Mucosa of stomach (tissue), 1 donor: ENCODE measurements around the gene NOBOX.

Experiments
- H3K27me3 ChIP-seq: one replicate; pipeline ENCODE4 v1.7.0; 2013; ENCODE audit warnings: mild to moderate bottlenecking, low read length; ENCODE audit not compliant: control insufficient read depth, insufficient read depth
- H3K36me3 ChIP-seq: one replicate; pipeline ENCODE4 v1.7.0; 2013; ENCODE audit warnings: low read length; ENCODE audit not compliant: control insufficient read depth, insufficient read depth
- H3K4me1 ChIP-seq: one replicate; pipeline ENCODE4 v1.7.0; 2013; ENCODE audit warnings: mild to moderate bottlenecking, low read length; ENCODE audit not compliant: control insufficient read depth, insufficient read depth
- H3K4me3 ChIP-seq: one replicate; pipeline ENCODE4 v1.7.0; 2013; ENCODE audit warnings: low read length
- H3K9ac ChIP-seq: one replicate; pipeline ENCODE4 v1.7.0; 2013; ENCODE audit warnings: mild to moderate bottlenecking, low read length, moderate library complexity
- H3K9me3 ChIP-seq: one replicate; pipeline ENCODE4 v1.7.0; 2013; ENCODE audit warnings: mild to moderate bottlenecking, low read length, moderate library complexity; ENCODE audit not compliant: control insufficient read depth
- donor health status: Pancreatic carcinoma.

Gene NOBOX

DNA sequence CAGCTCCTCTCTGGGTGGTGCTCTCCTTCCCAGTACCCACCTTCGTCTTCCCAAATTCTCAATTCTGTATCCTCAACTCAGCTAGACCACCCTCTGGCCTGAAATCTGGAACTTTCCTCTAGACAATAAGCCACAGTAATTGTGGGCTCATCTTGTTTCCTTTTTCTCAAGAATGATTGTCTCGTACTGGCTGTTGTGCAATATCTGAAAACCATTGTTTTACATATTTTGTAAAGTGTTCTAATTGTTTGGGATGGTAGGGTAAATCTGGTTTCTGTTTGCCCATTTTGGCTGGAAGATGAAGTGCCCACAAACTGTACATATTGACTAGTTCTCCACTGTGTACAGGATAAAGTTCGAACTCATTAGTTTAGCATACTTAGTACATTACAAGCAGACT lies 11.3 kb upstream of the NOBOX start:
- Histone ChIP-seq H3K4me1 (no peaks in the 10 kb centered on the region), H3K27me3 (no peaks in the 10 kb centered on the region), H3K9ac (no peak overlapping the region), H3K9me3 (no peaks in the 10 kb centered on the region), H3K4me3 (no peak overlapping the region), H3K36me3 (no peaks in the 10 kb centered on the region)

DNA sequence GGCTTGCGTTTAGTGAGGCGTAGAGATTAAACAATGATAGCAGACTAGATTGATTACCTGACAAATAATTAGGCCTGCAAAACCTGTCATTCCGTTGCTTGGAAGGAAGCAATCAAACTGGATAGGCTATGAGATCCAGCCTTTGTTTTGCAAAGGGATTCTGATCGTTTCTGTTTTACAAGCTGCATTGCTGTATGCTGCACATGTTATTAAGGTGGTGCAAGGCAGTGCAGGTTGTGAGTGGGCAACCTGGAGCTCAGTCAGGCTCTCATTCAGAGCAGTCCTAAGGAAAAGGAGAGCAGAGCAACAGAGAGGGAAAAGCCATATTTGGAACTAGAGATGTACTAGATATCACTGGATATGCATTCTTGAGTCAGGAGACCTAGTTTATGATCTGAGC lies 6.9 kb upstream of the NOBOX start:
- no peaks in the 10 kb centered on the region for H3K4me1 ChIP-seq

DNA sequence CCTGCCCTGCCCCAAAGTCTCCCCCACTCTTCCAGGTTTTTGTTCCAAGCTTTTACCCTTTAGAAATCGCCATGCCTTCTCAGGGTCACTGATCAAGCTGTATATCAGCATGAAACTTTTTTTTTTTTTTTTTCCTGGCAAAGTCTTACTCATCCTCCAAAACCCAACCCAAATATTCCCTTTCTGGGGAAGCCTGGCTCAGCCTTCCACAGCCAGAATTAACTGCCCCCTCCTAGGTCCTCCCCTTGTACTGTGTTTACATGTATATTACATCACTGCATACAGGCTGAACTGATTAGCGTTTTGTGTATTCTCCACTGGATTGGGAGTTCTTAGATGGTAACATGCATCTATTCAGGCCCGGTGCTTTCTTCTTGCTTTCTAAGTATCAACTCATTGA lies 4.6 kb upstream of the NOBOX start:
- no peaks in the 10 kb centered on the region for H3K27me3 ChIP-seq
- no peaks in the 10 kb centered on the region for H3K4me1 ChIP-seq
- H3K9ac ChIP-seq, result no peak overlapping the region
- H3K4me3 ChIP-seq, result no peak overlapping the region
- H3K9me3 ChIP-seq, result no peaks in the 10 kb centered on the region
- no peaks in the 10 kb centered on the region for H3K36me3 ChIP-seq

More for the DNA sequence above, 6.9 kb upstream of the NOBOX start:
- Histone ChIP-seq H3K9me3 (no peaks in the 10 kb centered on the region), H3K36me3 (no peaks in the 10 kb centered on the region), H3K9ac (no peak overlapping the region), H3K27me3 (no peaks in the 10 kb centered on the region), H3K4me3 (no peak overlapping the region)

DNA sequence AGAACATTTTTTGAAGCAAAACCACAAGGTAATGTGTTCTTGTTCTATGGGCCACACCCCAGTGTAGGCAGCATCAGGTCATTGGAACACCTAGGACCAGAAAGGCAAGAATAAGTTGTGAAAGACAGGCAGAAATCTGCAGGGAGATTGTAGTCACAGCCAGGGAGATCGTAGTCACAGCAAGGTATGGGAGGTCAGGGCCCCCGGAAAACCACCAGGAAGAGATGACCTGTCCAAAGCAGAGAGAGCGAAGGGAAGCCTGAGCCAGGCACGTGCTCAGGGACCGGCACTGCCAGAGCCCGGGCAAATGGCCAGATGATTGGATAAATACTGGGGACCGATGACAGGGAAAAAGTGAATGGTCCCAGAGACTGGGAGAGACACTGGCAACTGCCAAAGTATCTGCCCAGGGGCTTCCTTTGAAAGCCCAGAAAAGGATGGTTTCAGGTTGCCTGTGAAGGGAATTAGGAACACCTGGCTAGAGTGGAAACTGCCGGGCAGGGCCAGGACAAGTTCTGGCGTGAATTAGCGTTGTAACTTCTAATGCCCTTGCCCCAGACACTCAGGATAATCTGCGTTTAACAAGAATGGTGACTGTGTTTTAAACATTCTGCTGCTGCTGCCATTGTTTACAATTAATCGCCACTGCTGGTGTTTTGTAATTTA lies 3.9 kb upstream of the NOBOX start:
- Histone ChIP-seq H3K9me3 (no peaks in the 10 kb centered on the region), H3K4me1 (no peaks in the 10 kb centered on the region), H3K27me3 (no peaks in the 10 kb centered on the region), H3K36me3 (no peaks in the 10 kb centered on the region), H3K9ac (no peak overlapping the region), H3K4me3 (no peak overlapping the region)

DNA sequence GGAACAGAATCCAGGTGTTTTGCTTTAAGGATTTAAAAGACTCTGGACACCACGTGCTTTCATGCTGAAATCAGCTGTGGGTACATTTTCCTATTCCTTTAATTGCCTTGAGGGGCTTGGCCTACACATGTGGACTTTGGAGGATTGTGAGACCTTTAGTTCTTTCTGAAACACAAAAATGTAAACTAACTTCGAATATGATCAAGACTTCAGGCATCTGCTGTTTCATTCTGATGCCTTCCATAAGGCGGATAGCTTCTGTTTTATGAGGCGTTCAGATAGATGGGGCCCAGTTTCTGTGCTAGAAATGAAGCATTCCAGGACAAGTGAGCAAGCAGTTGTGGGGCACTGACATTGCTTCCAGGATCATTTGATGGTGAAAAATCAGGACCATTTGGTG lies 1.5 kb upstream of the NOBOX start:
- H3K4me1 ChIP-seq, result no peaks in the 10 kb centered on the region
- no peaks in the 10 kb centered on the region for H3K9me3 ChIP-seq
- H3K27me3 ChIP-seq, result no peaks in the 10 kb centered on the region
- H3K4me3 ChIP-seq, result no peak overlapping the region
- H3K9ac ChIP-seq, result no peak overlapping the region
- no peaks in the 10 kb centered on the region for H3K36me3 ChIP-seq

GRCh38 chr7:144403102-144403501 lies 391 bp downstream of the NOBOX start:
- Histone ChIP-seq H3K9ac (no peak overlapping the region), H3K27me3 (no peaks in the 10 kb centered on the region), H3K4me1 (no peaks in the 10 kb centered on the region), H3K36me3 (no peaks in the 10 kb centered on the region), H3K4me3 (no peak overlapping the region), H3K9me3 (no peaks in the 10 kb centered on the region)

DNA sequence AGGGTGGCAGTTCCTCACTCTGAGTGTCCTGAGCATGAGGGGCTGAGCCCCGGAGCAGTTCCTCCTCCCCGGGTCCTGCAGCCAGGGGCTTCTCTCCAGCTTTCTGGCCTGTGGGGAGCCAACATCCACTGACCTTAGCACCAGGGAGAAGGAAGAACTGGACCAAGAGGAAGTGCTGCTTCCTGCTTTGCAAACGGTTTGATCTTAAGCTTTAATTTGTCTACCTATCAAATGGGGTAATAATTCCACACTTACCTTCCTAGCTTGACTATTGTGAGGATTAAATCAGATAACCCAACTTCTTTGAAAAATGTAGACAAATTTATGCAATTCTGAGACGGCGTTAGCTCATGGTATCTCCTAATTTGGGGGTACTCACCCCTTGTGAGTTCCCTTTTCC lies 2.0 kb downstream of the NOBOX start:
- Histone ChIP-seq H3K4me3 (no peak overlapping the region), H3K36me3 (no peaks in the 10 kb centered on the region), H3K27me3 (no peaks in the 10 kb centered on the region), H3K9ac (no peak overlapping the region), H3K9me3 (no peaks in the 10 kb centered on the region), H3K4me1 (no peaks in the 10 kb centered on the region)

GRCh38 chr7:144399946-144400345 lies 3.5 kb downstream of the NOBOX start:
- Histone ChIP-seq H3K36me3 (no peaks in the 10 kb centered on the region), H3K9ac (no peak overlapping the region), H3K4me1 (no peaks in the 10 kb centered on the region), H3K4me3 (no peak overlapping the region), H3K9me3 (no peaks in the 10 kb centered on the region), H3K27me3 (no peaks in the 10 kb centered on the region)

- Histone ChIP-seq H3K36me3 (no peaks in the 10 kb centered on the region), H3K27me3 (no peaks in the 10 kb centered on the region)
These were observed 4.6 kb downstream of the NOBOX start for GRCh38 chr7:144398911-144399310.

GRCh38 chr7:144398291-144398690 lies 5.2 kb downstream of the NOBOX start:
- H3K9ac ChIP-seq, result no peak overlapping the region
- no peaks in the 10 kb centered on the region for H3K36me3 ChIP-seq
- no peak overlapping the region for H3K4me3 ChIP-seq
- H3K4me1 ChIP-seq, result no peaks in the 10 kb centered on the region
- no peaks in the 10 kb centered on the region for H3K27me3 ChIP-seq
- H3K9me3 ChIP-seq, result no peaks in the 10 kb centered on the region

More at GRCh38 chr7:144398911-144399310, 4.6 kb downstream of the NOBOX start:
- Histone ChIP-seq H3K4me3 (no peak overlapping the region), H3K9me3 (no peaks in the 10 kb centered on the region), H3K9ac (no peak overlapping the region), H3K4me1 (no peaks in the 10 kb centered on the region)

GRCh38 chr7:144397086-144397485 lies 6.4 kb downstream of the NOBOX start:
- no peak overlapping the region for H3K4me3 ChIP-seq
- no peaks in the 10 kb centered on the region for H3K4me1 ChIP-seq
- no peak overlapping the region for H3K9ac ChIP-seq
- H3K9me3 ChIP-seq, result no peaks in the 10 kb centered on the region
- no peaks in the 10 kb centered on the region for H3K27me3 ChIP-seq
- H3K36me3 ChIP-seq, result no peaks in the 10 kb centered on the region

DNA sequence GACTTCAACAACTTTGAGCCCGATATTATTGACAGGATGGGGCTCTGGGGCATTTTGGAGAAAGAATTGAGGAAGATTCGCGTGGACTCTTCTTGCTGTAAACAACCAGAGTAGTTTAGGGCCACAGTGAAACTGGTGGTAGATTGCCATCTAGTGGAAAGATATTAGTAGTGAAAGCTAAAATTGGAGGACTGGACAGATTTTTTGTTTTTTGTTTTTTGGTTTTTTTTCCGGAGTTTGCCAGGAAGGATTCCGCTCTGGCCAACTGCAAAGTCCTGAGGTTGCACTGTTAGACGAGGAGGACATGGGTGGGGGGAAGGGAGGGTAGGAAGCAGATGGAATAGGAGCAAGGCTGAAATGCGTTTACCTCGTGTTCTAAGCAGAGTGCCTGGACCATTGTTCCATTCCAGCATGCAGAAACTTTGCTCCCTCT lies 11.7 kb downstream of the NOBOX start:
- Histone ChIP-seq H3K9me3 (no peaks in the 10 kb centered on the region), H3K36me3 (no peaks in the 10 kb centered on the region), H3K27me3 (no peaks in the 10 kb centered on the region), H3K4me3 (no peak overlapping the region), H3K4me1 (no peaks in the 10 kb centered on the region), H3K9ac (no peak overlapping the region)

DNA sequence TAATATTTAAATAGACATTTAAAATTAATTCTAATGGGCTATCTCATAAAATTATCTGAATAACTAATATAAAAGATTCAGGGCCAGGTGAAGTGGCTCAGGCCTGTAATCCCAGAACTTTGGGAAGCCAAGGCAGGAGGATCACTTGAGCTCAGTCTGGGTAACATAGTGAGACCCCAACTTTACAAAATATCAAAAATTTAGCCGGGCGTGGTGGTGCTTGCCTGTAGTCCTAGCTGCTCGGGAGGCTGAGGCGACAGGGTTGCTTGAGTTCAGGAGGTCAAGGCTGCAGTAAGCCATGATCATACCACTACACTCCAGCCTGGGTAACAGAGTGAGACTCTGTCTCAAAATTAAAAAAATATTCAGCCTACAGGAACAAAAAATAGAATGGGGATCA lies 12.5 kb downstream of the NOBOX start:
- Histone ChIP-seq H3K4me1 (no peaks in the 10 kb centered on the region), H3K27me3 (no peaks in the 10 kb centered on the region), H3K9me3 (no peaks in the 10 kb centered on the region), H3K4me3 (no peak overlapping the region), H3K9ac (no peak overlapping the region), H3K36me3 (no peaks in the 10 kb centered on the region)
